HepG2 (cell line): Measurements from ENCODE around the gene LRRC40. TPM values are rescaled to one million over a fixed set of nuclear protein-coding genes. Genes with fewer than 3 reads are reported as not detected.

Source experiments
- HDAC6 ChIP-seq: fragments of 200-600 bp; sonication (generic); IDR thresholded peaks from 2 replicates; pipeline ENCODE4 v1.7.0; 2017; ENCODE audit warnings: mild to moderate bottlenecking, antibody characterized with exemption, low read length, low read depth
- HHEX ChIP-seq: IDR thresholded peaks from 2 replicates; pipeline ENCODE4 v1.6.1; 2016; ENCODE audit warnings: control low read depth
- HIC2 ChIP-seq: sonication (generic); formaldehyde crosslinking; IDR thresholded peaks from 2 replicates; pipeline ENCODE4 v1.9.0; 2022; ENCODE audit warnings: low read depth, missing genetic modification reagents
- HNF1A ChIP-seq, 2 experiments: sonication (generic) in 1 of 2; formaldehyde crosslinking in 1 of 2; IDR thresholded peaks; 2 replicates each; pipeline versions ENCODE4 v1.4.0 to v1.6.1; 2016 to 2020; ENCODE audit warnings: borderline replicate concordance in 1 of 2, low read depth in 1 of 2, mild to moderate bottlenecking in 1 of 2, missing genetic modification reagents in 1 of 2
- HOXD1 ChIP-seq: sonication (generic); formaldehyde crosslinking; IDR thresholded peaks from 2 replicates; pipeline ENCODE4 v1.5.0; 2020; ENCODE audit warnings: missing genetic modification reagents
- IRF1 ChIP-seq: sonication (generic); formaldehyde crosslinking; IDR thresholded peaks from 2 replicates; pipeline ENCODE4 v1.4.0; 2020; ENCODE audit warnings: low read depth, mild to moderate bottlenecking, missing genetic modification reagents
- JUN ChIP-seq: sonication (generic); formaldehyde crosslinking; IDR thresholded peaks from 2 replicates; pipeline ENCODE4 v1.4.0; 2020; ENCODE audit warnings: mild to moderate bottlenecking, missing genetic modification reagents
- KDM3A ChIP-seq: IDR thresholded peaks from 2 replicates; pipeline ENCODE4 v1.6.1; 2018; ENCODE audit warnings: low read depth, missing compliant biosample characterization
- NCOA1 ChIP-seq: sonication (generic); formaldehyde crosslinking; IDR thresholded peaks from 2 replicates; pipeline ENCODE4 v1.9.0; 2021; ENCODE audit warnings: missing genetic modification reagents
- PLRG1 ChIP-seq: fragments of 450-650 bp; conservative IDR thresholded peaks from 2 replicates; pipeline ENCODE4 v1.6.1; 2016
- REL ChIP-seq: sonication (generic); formaldehyde crosslinking; conservative IDR thresholded peaks from 2 replicates; pipeline ENCODE4 v1.8.0; 2022; ENCODE audit warnings: mild to moderate bottlenecking, missing genetic modification reagents, moderate library complexity
- SRY ChIP-seq: sonication (generic); formaldehyde crosslinking; IDR thresholded peaks from 2 replicates; pipeline ENCODE4 v1.8.0; 2022; ENCODE audit warnings: mild to moderate bottlenecking, missing genetic modification reagents
- SSRP1 ChIP-seq: IDR thresholded peaks from 2 replicates; pipeline ENCODE4 v1.6.1; 2016; ENCODE audit warnings: control low read depth
- ZFP36L2 ChIP-seq: sonication (generic); formaldehyde crosslinking; IDR thresholded peaks from 2 replicates; pipeline ENCODE4 v1.4.0; 2020; ENCODE audit warnings: missing genetic modification reagents
- ZMYM2 ChIP-seq: sonication (generic); formaldehyde crosslinking; IDR thresholded peaks from 2 replicates; pipeline ENCODE4 v1.8.0; 2022; ENCODE audit warnings: mild to moderate bottlenecking, missing genetic modification reagents
- ZNF292 ChIP-seq: sonication (generic); formaldehyde crosslinking; IDR thresholded peaks from 2 replicates; pipeline ENCODE4 v1.8.1; 2022; ENCODE audit warnings: mild to moderate bottlenecking, low read depth, missing genetic modification reagents, borderline replicate concordance
- ZNF839 ChIP-seq: sonication (generic); formaldehyde crosslinking; IDR thresholded peaks from 2 replicates; pipeline ENCODE4 v1.4.0; 2020; ENCODE audit warnings: missing genetic modification reagents, mild to moderate bottlenecking, borderline replicate concordance
- polyA plus RNA-seq, 8 experiments: library from polyadenylated mRNA; depleted of rRNA in 3 of 8; stranded (reverse) in 7 of 8; unstranded in 1 of 8; fragments of >200 nt; fragmentation: Illumina TruSeq in 4 of 8; extraction: Trizol in 4 of 8; gene quantifications; 2 replicates each; pipeline versions ENCODE4 v1.2.1 to v1.2.3, GENCODE V29; 2011 to 2016; ENCODE audit warnings: low read depth in 4 of 8, missing spikeins in 1 of 8, mixed read lengths in 1 of 8; ENCODE audit not compliant: insufficient read depth in 1 of 8
- total RNA-seq, 5 experiments: library from RNA; depleted of rRNA; stranded (reverse); fragments of >200 nt; fragmentation: Illumina TruSeq; extraction: Trizol; gene quantifications; 2 replicates each; pipeline ENCODE4 v1.2.3, GENCODE V29; 2016; ENCODE audit warnings: low read depth in 1 of 5
- TF ChIP-seq, protein P1 (sequence below): sonication (generic); formaldehyde crosslinking; conservative IDR thresholded peaks from 2 replicates; pipeline ENCODE4 v1.8.0; 2022; ENCODE audit warnings: missing genetic modification reagents
- TF ChIP-seq, protein P2 (sequence below): sonication (generic); formaldehyde crosslinking; IDR thresholded peaks from 2 replicates; pipeline ENCODE4 v1.4.0; 2020; ENCODE audit warnings: missing genetic modification reagents

The LRRC40 gene
- total and polyA plus RNA-seq, 2 of the 13 experiments (the other 11 are each of a cell fraction or from before 2014, with no cell fraction given), result 10.3 to 32.7 TPM

DNA sequence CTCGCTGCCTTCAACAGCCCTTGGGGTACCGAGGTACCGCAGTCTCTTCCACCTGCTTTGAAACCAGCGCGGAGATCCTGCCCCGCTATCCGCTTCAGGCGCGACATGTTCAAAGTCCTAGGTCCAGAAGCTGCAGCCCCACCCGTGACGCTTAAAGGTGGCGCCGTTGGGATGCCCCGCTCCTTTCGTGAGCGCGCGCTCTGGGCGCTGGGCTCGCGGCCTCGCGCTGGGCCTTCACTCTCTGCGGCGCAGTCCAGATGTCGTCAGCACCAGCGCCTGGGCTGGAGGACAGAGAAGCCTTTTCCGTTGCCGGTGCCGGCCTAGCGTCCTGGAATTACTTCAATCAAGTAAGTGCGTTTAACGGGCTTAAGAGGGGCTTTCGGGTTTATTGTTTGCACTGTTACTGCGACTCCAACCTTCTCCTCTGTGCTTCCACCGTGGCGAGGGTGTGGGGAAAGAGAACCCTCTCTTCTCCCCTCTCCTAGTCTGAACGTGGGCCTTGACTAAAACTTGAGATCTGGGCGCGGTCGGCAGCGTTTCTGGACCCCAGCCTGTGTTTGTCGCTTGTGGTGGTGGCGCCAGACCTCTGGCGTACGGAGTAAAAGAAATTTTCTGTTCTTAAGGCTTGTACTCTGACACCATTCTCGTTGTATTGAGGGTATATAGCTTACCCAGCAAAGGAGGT is at the start of gene LRRC40 (continued):
- no peak for TF ChIP-seq IRF1 (CRISPR knock-in tag)
- TF ChIP-seq REL (CRISPR knock-in tag), result 0 out of 2 replicates have a peak, but pooled peaks have one; percentile 47
- TF ChIP-seq SSRP1, result peak; percentile 89; the same call in 1 of the 2 replicates
- peak; percentile 71; the same call in 1 of the 2 replicates for TF ChIP-seq ZMYM2 (CRISPR knock-in tag)
- TF ChIP-seq NCOA1, result peak; percentile 92; the same call in 1 of the 2 replicates
- no peak for TF ChIP-seq HIC2 (CRISPR knock-in tag)
- TF ChIP-seq SRY (CRISPR knock-in tag), result no peak; the same call in 1 of the 2 replicates
- TF ChIP-seq JUN (CRISPR knock-in tag), result no peak
- no peak for TF ChIP-seq PLRG1
- TF ChIP-seq HNF1A (IDR thresholded peaks at IDR 0.05; ENCODE audit: low read depth), result no peak; the same call in 1 of the 2 replicates
- TF ChIP-seq HNF1A (CRISPR knock-in tag; IDR thresholded peaks at IDR 0.05; ENCODE audit: borderline replicate concordance), result peak; percentile 48; the same call in 1 of the 2 replicates
- TF ChIP-seq ZNF839 (CRISPR knock-in tag), result peak; percentile 74; the same call in 1 of the 2 replicates
- TF ChIP-seq, protein P1, sequence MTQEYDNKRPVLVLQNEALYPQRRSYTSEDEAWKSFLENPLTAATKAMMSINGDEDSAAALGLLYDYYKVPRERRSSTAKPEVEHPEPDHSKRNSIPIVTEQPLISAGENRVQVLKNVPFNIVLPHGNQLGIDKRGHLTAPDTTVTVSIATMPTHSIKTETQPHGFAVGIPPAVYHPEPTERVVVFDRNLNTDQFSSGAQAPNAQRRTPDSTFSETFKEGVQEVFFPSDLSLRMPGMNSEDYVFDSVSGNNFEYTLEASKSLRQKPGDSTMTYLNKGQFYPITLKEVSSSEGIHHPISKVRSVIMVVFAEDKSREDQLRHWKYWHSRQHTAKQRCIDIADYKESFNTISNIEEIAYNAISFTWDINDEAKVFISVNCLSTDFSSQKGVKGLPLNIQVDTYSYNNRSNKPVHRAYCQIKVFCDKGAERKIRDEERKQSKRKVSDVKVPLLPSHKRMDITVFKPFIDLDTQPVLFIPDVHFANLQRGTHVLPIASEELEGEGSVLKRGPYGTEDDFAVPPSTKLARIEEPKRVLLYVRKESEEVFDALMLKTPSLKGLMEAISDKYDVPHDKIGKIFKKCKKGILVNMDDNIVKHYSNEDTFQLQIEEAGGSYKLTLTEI (CRISPR knock-in tag), result no peak
- TF ChIP-seq, protein P2, sequence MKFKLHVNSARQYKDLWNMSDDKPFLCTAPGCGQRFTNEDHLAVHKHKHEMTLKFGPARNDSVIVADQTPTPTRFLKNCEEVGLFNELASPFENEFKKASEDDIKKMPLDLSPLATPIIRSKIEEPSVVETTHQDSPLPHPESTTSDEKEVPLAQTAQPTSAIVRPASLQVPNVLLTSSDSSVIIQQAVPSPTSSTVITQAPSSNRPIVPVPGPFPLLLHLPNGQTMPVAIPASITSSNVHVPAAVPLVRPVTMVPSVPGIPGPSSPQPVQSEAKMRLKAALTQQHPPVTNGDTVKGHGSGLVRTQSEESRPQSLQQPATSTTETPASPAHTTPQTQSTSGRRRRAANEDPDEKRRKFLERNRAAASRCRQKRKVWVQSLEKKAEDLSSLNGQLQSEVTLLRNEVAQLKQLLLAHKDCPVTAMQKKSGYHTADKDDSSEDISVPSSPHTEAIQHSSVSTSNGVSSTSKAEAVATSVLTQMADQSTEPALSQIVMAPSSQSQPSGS (CRISPR knock-in tag), result peak; percentile 86
- peak; percentile 92 for TF ChIP-seq ZNF292 (CRISPR knock-in tag)
- 0 out of 2 replicates have a peak, but pooled peaks have one; percentile 32 for TF ChIP-seq ZFP36L2 (CRISPR knock-in tag)
- peak; percentile 88 for TF ChIP-seq HOXD1 (CRISPR knock-in tag)
- 0 out of 2 replicates have a peak, but pooled peaks have one; percentile 5 for TF ChIP-seq HHEX (CRISPR knock-in tag)
- TF ChIP-seq HDAC6, result no peak
- TF ChIP-seq KDM3A, result peak; percentile 97
